ENCODE results near the gene AIPL1. TPM values are rescaled to one million over a fixed set of nuclear protein-coding genes. Genes with fewer than 3 reads are reported as not detected.

The AIPL1 gene
- total and polyA plus RNA-seq, 4 donors: not detected

DNA sequence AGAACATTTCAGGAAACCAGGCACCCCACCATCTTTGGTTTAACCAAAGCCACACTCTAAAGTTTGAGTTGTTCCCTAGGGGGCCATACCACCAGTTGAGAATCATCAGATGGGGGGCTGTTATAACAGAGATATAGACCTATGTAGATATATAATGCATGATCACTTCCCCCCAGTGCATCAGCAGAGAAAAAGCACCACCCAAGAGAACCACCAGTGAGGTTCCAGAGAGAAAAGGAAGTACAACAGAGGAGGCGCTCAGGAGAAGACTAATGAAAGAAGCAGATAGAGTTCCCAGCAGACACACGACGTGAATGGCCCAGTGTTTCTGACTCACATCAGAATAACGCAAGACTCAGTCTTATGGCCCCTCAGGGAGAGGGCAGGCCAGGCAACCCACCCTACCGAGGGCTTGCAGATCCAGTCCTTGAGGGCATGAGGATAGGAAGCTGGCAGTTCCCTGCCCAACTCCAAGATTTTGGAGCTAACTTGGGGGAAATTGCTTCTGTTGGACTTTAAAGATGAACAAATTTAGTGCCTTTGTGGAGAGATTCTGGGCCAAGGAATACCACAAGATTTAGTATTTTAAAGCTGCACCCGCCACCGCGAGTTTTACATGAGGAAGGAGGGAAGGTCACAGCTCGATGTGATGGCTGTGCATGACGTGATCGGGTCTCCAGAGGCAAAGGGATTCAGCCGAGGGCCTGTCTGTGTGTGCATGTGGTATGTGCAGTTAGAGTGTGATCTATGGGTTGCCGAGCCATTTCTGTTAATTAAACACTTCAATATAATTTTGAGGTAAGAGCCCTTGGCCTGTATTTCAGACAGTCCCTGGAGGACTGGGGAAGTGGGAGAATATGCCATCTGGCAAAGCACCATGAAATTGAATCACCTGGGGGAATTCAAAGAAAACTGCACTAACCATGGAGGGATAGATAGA lies 53.1 kb downstream of the AIPL1 start:
- DNase-seq: no peak
- no peaks in the 10 kb centered on the region for H3K4me1 ChIP-seq (ENCODE audit: control insufficient read depth in 5 of 5, insufficient read depth in 5 of 5, low read length in 5 of 5)
- H3K36me3 ChIP-seq (ENCODE audit: control insufficient read depth in 4 of 4, insufficient read depth in 4 of 4, low read length in 4 of 4): no peaks in the 10 kb centered on the region
- WGBS, 2 donors: 85 to 87% methylated on average over 13 of the region's 13 CpGs
- no peak overlapping the region for H3K27ac ChIP-seq (ENCODE audit: low read depth in 1 of 2, low read length in 1 of 2)
- no peaks in the 10 kb centered on the region for H3K9me3 ChIP-seq (ENCODE audit: control insufficient read depth in 4 of 4, insufficient read depth in 3 of 4, low read length in 3 of 4)
- no peak for ATAC-seq (ENCODE audit: insufficient read depth, low FRiP score)
- TF ChIP-seq, protein P1, sequence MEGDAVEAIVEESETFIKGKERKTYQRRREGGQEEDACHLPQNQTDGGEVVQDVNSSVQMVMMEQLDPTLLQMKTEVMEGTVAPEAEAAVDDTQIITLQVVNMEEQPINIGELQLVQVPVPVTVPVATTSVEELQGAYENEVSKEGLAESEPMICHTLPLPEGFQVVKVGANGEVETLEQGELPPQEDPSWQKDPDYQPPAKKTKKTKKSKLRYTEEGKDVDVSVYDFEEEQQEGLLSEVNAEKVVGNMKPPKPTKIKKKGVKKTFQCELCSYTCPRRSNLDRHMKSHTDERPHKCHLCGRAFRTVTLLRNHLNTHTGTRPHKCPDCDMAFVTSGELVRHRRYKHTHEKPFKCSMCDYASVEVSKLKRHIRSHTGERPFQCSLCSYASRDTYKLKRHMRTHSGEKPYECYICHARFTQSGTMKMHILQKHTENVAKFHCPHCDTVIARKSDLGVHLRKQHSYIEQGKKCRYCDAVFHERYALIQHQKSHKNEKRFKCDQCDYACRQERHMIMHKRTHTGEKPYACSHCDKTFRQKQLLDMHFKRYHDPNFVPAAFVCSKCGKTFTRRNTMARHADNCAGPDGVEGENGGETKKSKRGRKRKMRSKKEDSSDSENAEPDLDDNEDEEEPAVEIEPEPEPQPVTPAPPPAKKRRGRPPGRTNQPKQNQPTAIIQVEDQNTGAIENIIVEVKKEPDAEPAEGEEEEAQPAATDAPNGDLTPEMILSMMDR (IDR thresholded peaks at IDR 0.05; ENCODE audit: control extremely low read depth, extremely low read depth): no peak
- H3K9ac ChIP-seq (ENCODE audit: insufficient read depth in 1 of 2, low read length in 2 of 2): no peak overlapping the region
- no peak overlapping the region for H3K4me3 ChIP-seq
- H3K27me3 ChIP-seq (ENCODE audit: control insufficient read depth in 3 of 3, insufficient read depth in 3 of 3, low read length in 2 of 3): no peaks in the 10 kb centered on the region

DNA sequence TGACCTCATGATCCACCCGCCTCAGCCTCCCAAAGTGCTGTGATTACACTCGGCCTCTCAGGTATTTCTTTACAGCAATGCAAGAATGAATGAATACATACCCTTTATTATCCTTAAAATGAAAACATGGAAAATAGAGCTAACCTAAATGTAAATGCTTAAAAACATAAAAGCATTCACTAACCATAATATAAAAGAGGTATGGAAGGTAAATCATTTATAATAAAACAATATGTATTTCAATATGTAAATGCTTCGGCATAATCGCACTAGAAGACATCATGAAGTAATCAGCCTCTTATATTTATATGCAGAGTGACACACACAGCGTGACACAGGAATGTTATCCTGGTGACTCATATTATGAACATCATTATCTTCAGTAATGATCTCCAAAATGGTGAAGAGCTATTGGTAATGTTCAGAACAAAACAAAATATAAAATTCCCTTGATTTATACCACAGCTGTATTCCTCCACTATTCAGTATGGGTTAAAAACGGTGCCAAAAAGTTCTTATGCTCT lies 53.9 kb downstream of the AIPL1 start:
- ATAC-seq (ENCODE audit: insufficient read depth, low FRiP score): no peak
- Histone ChIP-seq H3K27ac (ENCODE audit: low read depth in 1 of 2, low read length in 1 of 2) (no peak overlapping the region), H3K4me1 (ENCODE audit: control insufficient read depth in 5 of 5, insufficient read depth in 5 of 5, low read length in 5 of 5) (no peaks in the 10 kb centered on the region), H3K27me3 (ENCODE audit: control insufficient read depth in 3 of 3, insufficient read depth in 3 of 3, low read length in 2 of 3) (no peaks in the 10 kb centered on the region), H3K9ac (ENCODE audit: insufficient read depth in 1 of 2, low read length in 2 of 2) (no peak overlapping the region), H3K36me3 (ENCODE audit: control insufficient read depth in 4 of 4, insufficient read depth in 4 of 4, low read length in 4 of 4) (no peaks in the 10 kb centered on the region), H3K4me3 (no peak overlapping the region), H3K9me3 (ENCODE audit: control insufficient read depth in 4 of 4, insufficient read depth in 3 of 4, low read length in 3 of 4) (no peaks in the 10 kb centered on the region)
- WGBS, 2 donors: 87 to 91% methylated on average over 6 of the region's 6 CpGs
- no peak for DNase-seq
- TF ChIP-seq, protein P1 (IDR thresholded peaks at IDR 0.05; ENCODE audit: control extremely low read depth, extremely low read depth): no peak

DNA sequence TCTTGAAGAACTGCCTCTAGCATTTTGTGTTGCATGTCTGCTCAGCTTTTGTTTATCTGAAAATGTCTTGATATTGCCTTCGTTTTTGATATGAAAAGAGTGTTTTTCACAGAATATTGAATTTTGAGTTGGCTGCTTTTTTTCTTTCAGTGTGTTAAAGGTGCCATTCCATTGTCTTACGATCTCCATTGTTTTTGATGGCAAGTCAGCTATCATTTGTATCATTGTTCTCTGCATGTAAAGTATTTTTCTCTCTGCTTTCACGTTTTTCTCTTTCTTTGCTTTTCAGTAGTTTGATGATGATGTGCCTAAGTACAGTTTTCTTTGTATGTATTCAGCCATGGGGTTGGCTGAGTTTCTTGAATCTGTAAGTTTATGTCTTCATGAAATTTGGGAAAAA lies 57.0 kb downstream of the AIPL1 start:
- DNase-seq (no peak), ATAC-seq (ENCODE audit: insufficient read depth, low FRiP score) (no peak)
- 70 to 85% methylated on average over 3 of the region's 3 CpGs for WGBS, 2 donors
- Histone ChIP-seq H3K9me3 (ENCODE audit: control insufficient read depth in 4 of 4, insufficient read depth in 3 of 4, low read length in 3 of 4) (no peaks in the 10 kb centered on the region), H3K27ac (ENCODE audit: low read depth in 1 of 2, low read length in 1 of 2) (no peak overlapping the region), H3K9ac (ENCODE audit: insufficient read depth in 1 of 2, low read length in 2 of 2) (no peak overlapping the region), H3K4me3 (no peak overlapping the region), H3K36me3 (ENCODE audit: control insufficient read depth in 4 of 4, insufficient read depth in 4 of 4, low read length in 4 of 4) (no peaks in the 10 kb centered on the region), H3K4me1 (ENCODE audit: control insufficient read depth in 5 of 5, insufficient read depth in 5 of 5, low read length in 5 of 5) (no peaks in the 10 kb centered on the region), H3K27me3 (ENCODE audit: control insufficient read depth in 3 of 3, insufficient read depth in 3 of 3, low read length in 2 of 3) (no peaks in the 10 kb centered on the region)
- TF ChIP-seq, protein P1 (IDR thresholded peaks at IDR 0.05; ENCODE audit: control extremely low read depth, extremely low read depth): no peak

Data from lung (tissue), 12 donors.